GM12878 (cell line): ENCODE results near the gene NLRC3. TPM values are rescaled to one million over a fixed set of nuclear protein-coding genes. Genes with fewer than 3 reads are reported as not detected.

Experiments
- ATAC-seq: fragments of 200-7000 bp; cut with Tn5 transposase; 3 replicates; pipeline ENCODE4 v1.9.1; 2020; ENCODE audit warnings: mild to moderate bottlenecking, moderate library complexity
- BruUV-seq: library from RNA; stranded (reverse); fragments of 400-500 nt; replicated peaks from 2 replicates; lab custom pipeline; 2021; lab: Mats Ljungman, UMichigan
- CTCF ChIA-PET: fragments of 300-600 bp; sonication (Branson Sonifier 250); formaldehyde crosslinking; extraction: SDS; loops from one replicate; lab custom pipeline; 2021; ENCODE audit warnings: inconsistent platforms; lab: Yijun Ruan, JAX
- POLR2A ChIA-PET: fragments of 350-600 bp; formaldehyde crosslinking; extraction: SDS; loops from one replicate; lab custom pipeline; 2021; ENCODE audit warnings: inconsistent platforms; lab: Charles Lee
- RAD21 ChIA-PET: fragments of 300-600 bp; sonication (Branson Sonifier 250); formaldehyde crosslinking; loops from one replicate; lab custom pipeline; 2023; ENCODE audit warnings: antibody characterized with exemption; ENCODE audit not compliant: unreplicated experiment; lab: Charles Lee
- SMC1A ChIA-PET: fragments of 300-600 bp; sonication (Branson Sonifier 250); formaldehyde crosslinking; loops from one replicate; lab custom pipeline; 2023; ENCODE audit not compliant: unreplicated experiment, uncharacterized antibody; lab: Charles Lee
- DNase-seq: peaks from one replicate; pipeline ENCODE4 v3.0.0-alpha.2; 2011; ENCODE audit warnings: low read depth, low spot score
- FAIRE-seq: peaks from 3 replicates; lab custom pipeline; 2011; peaks lifted over from hg19 to GRCh38; lab: Jason Lieb, UNC
- H2AFZ ChIP-seq: 2 replicates; pipeline ENCODE4 v1.6.0; 2011; ENCODE audit warnings: low read depth, low read length, control low read depth; ENCODE audit not compliant: control insufficient read depth
- H3K27ac ChIP-seq: 2 replicates; pipeline ENCODE4 v1.5.1; 2011; ENCODE audit warnings: control low read depth; ENCODE audit not compliant: control insufficient read depth, insufficient read depth
- H3K27me3 ChIP-seq, 2 experiments: replicated peaks in 1 of 2; 2 replicates each; pipeline versions ENCODE4 v1.6.0 to v1.6.1; 2011; ENCODE audit warnings: low read length in 1 of 2; ENCODE audit not compliant: control insufficient read depth in 2 of 2, insufficient read depth in 2 of 2
- H3K36me3 ChIP-seq, 2 experiments: 2 replicates each; pipeline ENCODE4 v1.5.1; 2011; ENCODE audit warnings: low read length in 1 of 2; ENCODE audit not compliant: control insufficient read depth in 2 of 2, insufficient read depth in 2 of 2
- H3K4me1 ChIP-seq: 2 replicates; pipeline ENCODE4 v1.6.1; 2011; ENCODE audit warnings: mild to moderate bottlenecking, low read length, moderate library complexity, mixed read lengths; ENCODE audit not compliant: control insufficient read depth, insufficient read depth
- H3K4me2 ChIP-seq: 2 replicates; pipeline ENCODE4 v1.6.0; 2011; ENCODE audit warnings: control low read depth; ENCODE audit not compliant: control insufficient read depth, insufficient read depth
- H3K4me3 ChIP-seq: fragments of 200-600 bp; sonication (generic); 2 replicates; pipeline ENCODE4 v1.5.1; 2016
- H3K79me2 ChIP-seq: 2 replicates; pipeline ENCODE4 v1.6.0; 2011; ENCODE audit warnings: low read length; ENCODE audit not compliant: control insufficient read depth, insufficient read depth
- H3K9ac ChIP-seq: 2 replicates; pipeline ENCODE4 v1.8.0; 2011; ENCODE audit warnings: low read length, control low read depth, mixed read lengths; ENCODE audit not compliant: control insufficient read depth, insufficient read depth
- H3K9me3 ChIP-seq: replicated peaks from 3 replicates; pipeline ENCODE4 v1.5.1; 2011; ENCODE audit warnings: mild to moderate bottlenecking, low read length; ENCODE audit not compliant: control insufficient read depth, insufficient read depth
- H4K20me1 ChIP-seq: 2 replicates; pipeline ENCODE4 v1.6.0; 2011; ENCODE audit not compliant: control insufficient read depth, insufficient read depth
- EGR1 ChIP-seq, 2 experiments: IDR thresholded peaks; 1 replicate in 1 of 2; 2 replicates in 1 of 2; pipeline ENCODE4 v1.6.1; 2011 to 2012; ENCODE audit warnings: low read depth in 2 of 2, low read length in 2 of 2, borderline replicate concordance in 1 of 2, mild to moderate bottlenecking in 1 of 2, moderate library complexity in 1 of 2
- WGBS: methylation state at CpG from one replicate; pipeline ENCODE4 v1.1.6; 2016; ENCODE audit warnings: low lambda C conversion rate; ENCODE audit not compliant: insufficient replicate concordance, insufficient coverage; ENCODE audit errors: missing lambda C conversion rate; 5-methylcytosine and 5-hydroxymethylcytosine counted together
- in situ Hi-C: fragments of 300-500 bp; cut with MboI; formaldehyde crosslinking; loops from 9 replicates; pipeline ENCODE4 v1.14.3; 2018; ENCODE audit warnings: mixed read lengths
- intact Hi-C: fragments of 100-400 bp; cut with micrococcal nuclease; formaldehyde crosslinking; loops from one replicate; pipeline ENCODE4 v1.14.2; 2022; ENCODE audit not compliant: unreplicated experiment
- polyA plus RNA-seq, 11 experiments: library from polyadenylated mRNA; depleted of rRNA in 4 of 11; unstranded in 6 of 11; stranded (reverse) in 5 of 11; fragments of >200 nt; fragmentation: Nextera tagmentation in 4 of 11; fragmentation: Illumina TruSeq in 1 of 11; extraction: Ambion mirVana in 4 of 11; extraction: Trizol in 1 of 11; gene quantifications; 1 replicate in 1 of 11; 2 replicates in 10 of 11; pipeline versions ENCODE4 v1.2.1 to v1.2.3, GENCODE V29; 2011 to 2016; ENCODE audit warnings: inconsistent platforms in 2 of 11, missing spikeins in 2 of 11, low read depth in 1 of 11
- total RNA-seq, 4 experiments: library from RNA; depleted of rRNA in 3 of 4; stranded (reverse); fragments of >200 nt in 3 of 4; fragmentation: Illumina TruSeq in 1 of 4; extraction: Trizol in 1 of 4; gene quantifications; 2 replicates each; pipeline versions ENCODE4 v1.2.1 to v1.2.3, GENCODE V29; 2013 to 2021
- TF ChIP-seq, protein P1 (sequence below): fragments of 450-650 bp; IDR thresholded peaks from 2 replicates; pipeline ENCODE4 v1.6.1; 2017; ENCODE audit warnings: mild to moderate bottlenecking, moderate library complexity

NLRC3 gene
- total and polyA plus RNA-seq, 10 of the 15 experiments (the other 5 are each of a cell fraction or from before 2014, with no cell fraction given): 2.2 to 17.8 (median 7.6) TPM

DNA sequence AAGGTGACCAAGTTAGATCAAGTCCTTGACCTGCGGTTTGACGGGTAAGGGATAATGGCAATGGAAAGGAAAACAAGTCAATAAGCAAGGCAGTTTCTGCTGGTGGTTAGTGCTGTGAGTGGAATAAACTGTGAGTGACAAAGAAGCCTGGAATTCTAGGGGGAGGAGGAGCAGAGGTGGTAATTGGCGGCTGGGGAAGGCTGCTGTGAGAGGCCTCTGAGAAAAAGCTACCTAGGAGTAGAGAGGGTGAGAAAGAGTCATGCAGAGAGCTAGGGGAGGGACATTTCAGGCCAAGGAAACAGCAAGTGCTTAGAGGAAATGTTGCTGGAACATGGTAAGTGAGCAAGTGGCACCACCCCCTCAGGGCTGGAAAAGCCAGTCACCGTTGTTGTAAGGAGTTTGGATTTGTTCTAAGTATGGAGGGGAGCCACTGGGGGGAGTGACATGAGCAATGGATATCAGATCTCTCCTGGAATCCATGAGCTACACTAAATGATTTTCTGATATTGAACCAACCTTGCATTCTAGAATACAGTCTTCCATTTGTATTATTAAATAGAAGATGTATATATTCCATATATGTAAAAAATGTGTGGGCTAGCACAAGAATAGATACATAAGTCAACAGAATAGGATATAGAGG, 6.7 kb downstream of the NLRC3 start:
- H3K4me1 ChIP-seq: peaks cover 4% of the 10 kb centered on the region
- H3K79me2 ChIP-seq: peaks cover 5% of the 10 kb centered on the region
- H3K27ac ChIP-seq: no peak overlapping the region
- DNase-seq (no peak), ATAC-seq (no peak), FAIRE-seq (no peak)
- WGBS: 92% methylated on average over 4 of the region's 4 CpGs
- H3K9ac ChIP-seq: no peak overlapping the region
- no peaks in the 10 kb centered on the region for H4K20me1 ChIP-seq
- H3K4me3 ChIP-seq: no peak overlapping the region
- ChIA-PET POLR2A (no interaction called here), SMC1A (no interaction called here), CTCF (interaction anchor here (0.9 kb wide), 1 partner anchor 87 kb away, joined by 3 read pairs; no protein-coding TSS in a partner anchor), RAD21 (no interaction called here)
- TF ChIP-seq, protein P1, sequence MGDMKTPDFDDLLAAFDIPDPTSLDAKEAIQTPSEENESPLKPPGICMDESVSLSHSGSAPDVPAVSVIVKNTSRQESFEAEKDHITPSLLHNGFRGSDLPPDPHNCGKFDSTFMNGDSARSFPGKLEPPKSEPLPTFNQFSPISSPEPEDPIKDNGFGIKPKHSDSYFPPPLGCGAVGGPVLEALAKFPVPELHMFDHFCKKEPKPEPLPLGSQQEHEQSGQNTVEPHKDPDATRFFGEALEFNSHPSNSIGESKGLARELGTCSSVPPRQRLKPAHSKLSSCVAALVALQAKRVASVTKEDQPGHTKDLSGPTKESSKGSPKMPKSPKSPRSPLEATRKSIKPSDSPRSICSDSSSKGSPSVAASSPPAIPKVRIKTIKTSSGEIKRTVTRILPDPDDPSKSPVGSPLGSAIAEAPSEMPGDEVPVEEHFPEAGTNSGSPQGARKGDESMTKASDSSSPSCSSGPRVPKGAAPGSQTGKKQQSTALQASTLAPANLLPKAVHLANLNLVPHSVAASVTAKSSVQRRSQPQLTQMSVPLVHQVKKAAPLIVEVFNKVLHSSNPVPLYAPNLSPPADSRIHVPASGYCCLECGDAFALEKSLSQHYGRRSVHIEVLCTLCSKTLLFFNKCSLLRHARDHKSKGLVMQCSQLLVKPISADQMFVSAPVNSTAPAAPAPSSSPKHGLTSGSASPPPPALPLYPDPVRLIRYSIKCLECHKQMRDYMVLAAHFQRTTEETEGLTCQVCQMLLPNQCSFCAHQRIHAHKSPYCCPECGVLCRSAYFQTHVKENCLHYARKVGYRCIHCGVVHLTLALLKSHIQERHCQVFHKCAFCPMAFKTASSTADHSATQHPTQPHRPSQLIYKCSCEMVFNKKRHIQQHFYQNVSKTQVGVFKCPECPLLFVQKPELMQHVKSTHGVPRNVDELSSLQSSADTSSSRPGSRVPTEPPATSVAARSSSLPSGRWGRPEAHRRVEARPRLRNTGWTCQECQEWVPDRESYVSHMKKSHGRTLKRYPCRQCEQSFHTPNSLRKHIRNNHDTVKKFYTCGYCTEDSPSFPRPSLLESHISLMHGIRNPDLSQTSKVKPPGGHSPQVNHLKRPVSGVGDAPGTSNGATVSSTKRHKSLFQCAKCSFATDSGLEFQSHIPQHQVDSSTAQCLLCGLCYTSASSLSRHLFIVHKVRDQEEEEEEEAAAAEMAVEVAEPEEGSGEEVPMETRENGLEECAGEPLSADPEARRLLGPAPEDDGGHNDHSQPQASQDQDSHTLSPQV: no peak
- TF ChIP-seq EGR1 (IDR thresholded peaks at IDR 0.05; ENCODE audit: borderline replicate concordance in 1 of 2, low read depth in 2 of 2, low read length in 2 of 2): no peak
- peaks cover 0 to 2% of the 10 kb centered on the region in 2 experiments; a peak in 1 of 4 replicates for H3K36me3 ChIP-seq
- intact Hi-C loops: no loop called here
- H3K27me3 ChIP-seq: no peaks in the 10 kb centered on the region
- peaks cover 3% of the 10 kb centered on the region; the same call in 2 of the 3 replicates for H3K9me3 ChIP-seq
- BruUV-seq: no TSS peak
- in situ Hi-C loops: no loop called here
- H2AFZ ChIP-seq: no peak overlapping the region
- H3K4me2 ChIP-seq: no peak overlapping the region
